ENCODE data around the gene LAMA2.
"Not testable (repeated sequence)": the region's sequence is repeated elsewhere in the genome, so short reads cannot be mapped to it uniquely, and the experiment has no call there.

LAMA2 gene

GRCh38 chr6:129007701-129008373, 124.9 kb downstream of the LAMA2 start:
- DNase-seq = no peak

GRCh38 chr6:129008591-129008990, 125.7 kb downstream of the LAMA2 start:
- DNase-seq = no peak

GRCh38 chr6:129009851-129010250, 126.9 kb downstream of the LAMA2 start:
- DNase-seq = no peak

- no peak for DNase-seq
Observed at GRCh38 chr6:129014302-129014701, 131.4 kb downstream of the LAMA2 start.

GRCh38 chr6:129015721-129016120, 132.8 kb downstream of the LAMA2 start:
- DNase-seq = no peak

GRCh38 chr6:129016844-129017243, 133.9 kb downstream of the LAMA2 start:
- no peak for DNase-seq

GRCh38 chr6:129022011-129022553, 139.1 kb downstream of the LAMA2 start:
- DNase-seq = no peak

- no peak for DNase-seq
Observed at GRCh38 chr6:129026601-129027000, 143.7 kb downstream of the LAMA2 start.

GRCh38 chr6:129029778-129030177, 146.8 kb downstream of the LAMA2 start:
- no peak for DNase-seq

- no peak for DNase-seq
Observed at GRCh38 chr6:129030215-129030614, 147.3 kb downstream of the LAMA2 start.

GRCh38 chr6:129031051-129031599, 148.2 kb downstream of the LAMA2 start:
- no peak for DNase-seq

GRCh38 chr6:129032602-129033001, 149.7 kb downstream of the LAMA2 start:
- DNase-seq = no peak

- DNase-seq = no peak
Observed at GRCh38 chr6:129033180-129033579, 150.2 kb downstream of the LAMA2 start.

GRCh38 chr6:129033581-129033980, 150.6 kb downstream of the LAMA2 start:
- no peak for DNase-seq

- DNase-seq = no peak
Observed at GRCh38 chr6:129041563-129041962, 158.6 kb downstream of the LAMA2 start.

GRCh38 chr6:129046526-129046925, 163.6 kb downstream of the LAMA2 start:
- no peak for DNase-seq

- DNase-seq = no peak
Observed at GRCh38 chr6:129047834-129048233, 164.9 kb downstream of the LAMA2 start.

- no peak for DNase-seq
Observed at GRCh38 chr6:129050086-129050485, 167.1 kb downstream of the LAMA2 start.

- not testable (repeated sequence) for DNase-seq
Observed at GRCh38 chr6:129053143-129053542, 170.2 kb downstream of the LAMA2 start.

- DNase-seq = no peak
Observed at GRCh38 chr6:129055796-129056195, 172.9 kb downstream of the LAMA2 start.

GRCh38 chr6:129059650-129060049, 176.7 kb downstream of the LAMA2 start:
- DNase-seq = no peak

- no peak for DNase-seq
Observed at GRCh38 chr6:129069006-129069405, 186.1 kb downstream of the LAMA2 start.

- DNase-seq = no peak
Observed at GRCh38 chr6:129073051-129073450, 190.1 kb downstream of the LAMA2 start.

- no peak for DNase-seq
Observed at GRCh38 chr6:129073691-129074395, 190.9 kb downstream of the LAMA2 start.
